Central memory CD8-positive, alpha-beta T cell (primary cell): Measurements from ENCODE around the gene TAS1R1.

ENCODE experiments used
- ATAC-seq: fragments of 150-1000 bp; cut with Tn5 transposase; replicated peaks from 2 replicates; pipeline ENCODE4 v1.10.0; 2022; ENCODE audit warnings: mild to moderate bottlenecking, moderate FRiP score, moderate number of reproducible peaks; ENCODE audit not compliant: poor library complexity, severe bottlenecking; ENCODE audit errors: extremely low read depth
- DNase-seq, 2 donors: peaks; one replicate each; pipeline ENCODE4 v3.0.0; 2021; ENCODE audit warnings: low spot score in 2 of 2
- H3K27ac Mint-ChIP-seq: one replicate; pipeline ENCODE4 v1.8.0; 2022; ENCODE audit warnings: low read depth, mild to moderate bottlenecking, moderate library complexity, mixed read lengths
- H3K27me3 Mint-ChIP-seq: one replicate; pipeline ENCODE4 v1.8.0; 2022; ENCODE audit warnings: mixed read lengths
- H3K36me3 Mint-ChIP-seq: one replicate; pipeline ENCODE4 v1.8.0; 2022; ENCODE audit warnings: mild to moderate bottlenecking, moderate library complexity, mixed read lengths; ENCODE audit not compliant: insufficient read depth
- H3K4me1 Mint-ChIP-seq: one replicate; pipeline ENCODE4 v1.8.0; 2022; ENCODE audit warnings: mixed read lengths
- H3K4me3 Mint-ChIP-seq: one replicate; pipeline ENCODE4 v1.8.0; 2022; ENCODE audit warnings: mild to moderate bottlenecking, moderate library complexity, mixed read lengths
- H3K9me3 Mint-ChIP-seq: one replicate; pipeline ENCODE4 v1.8.0; 2022; ENCODE audit warnings: mixed read lengths

TAS1R1 gene

GRCh38 chr1:6600410-6601048 is 45.4 kb downstream of the TAS1R1 start:
- H3K27me3 Mint-ChIP-seq, result no peaks in the 10 kb centered on the region
- no peaks in the 10 kb centered on the region for H3K9me3 Mint-ChIP-seq
- peak overlapping the region; percentile 93 for H3K27ac Mint-ChIP-seq
- ATAC-seq, result no peak
- DNase-seq, result no peak
- peak overlapping the region; percentile 97 for H3K4me3 Mint-ChIP-seq
- peaks cover 30% of the 10 kb centered on the region for H3K4me1 Mint-ChIP-seq
- H3K36me3 Mint-ChIP-seq, result peaks cover 46% of the 10 kb centered on the region

GRCh38 chr1:6601049-6601922 is 46.2 kb downstream of the TAS1R1 start:
- no peaks in the 10 kb centered on the region for H3K27me3 Mint-ChIP-seq
- H3K9me3 Mint-ChIP-seq, result no peaks in the 10 kb centered on the region
- peak overlapping the region; percentile 93 for H3K27ac Mint-ChIP-seq
- peaks cover 24% of the 10 kb centered on the region for H3K4me1 Mint-ChIP-seq
- peak overlapping the region; percentile 97 for H3K4me3 Mint-ChIP-seq
- DNase-seq, result peak in 1 of 2 donors; percentile 58
- ATAC-seq, result peak; percentile 45
- peaks cover 39% of the 10 kb centered on the region for H3K36me3 Mint-ChIP-seq

- peak overlapping the region; percentile 97 for H3K4me3 Mint-ChIP-seq
- H3K36me3 Mint-ChIP-seq, result peaks cover 32% of the 10 kb centered on the region
- peaks cover 24% of the 10 kb centered on the region for H3K4me1 Mint-ChIP-seq
- no peaks in the 10 kb centered on the region for H3K9me3 Mint-ChIP-seq
- H3K27me3 Mint-ChIP-seq, result no peaks in the 10 kb centered on the region
- ATAC-seq (peak; percentile 20), DNase-seq (no peak)
- no peak overlapping the region for H3K27ac Mint-ChIP-seq
These were observed 47.0 kb downstream of the TAS1R1 start for GRCh38 chr1:6601923-6602668.

GRCh38 chr1:6602669-6603237 is 47.6 kb downstream of the TAS1R1 start, which contains the start of gene KLHL21:
KLHL21 (minus strand) TSS chr1:6602869; CDS start chr1:6602817, 52 bp downstream.
- ATAC-seq, result peak; percentile 61
- Mint-ChIP-seq H3K9me3 (no peaks in the 10 kb centered on the region), H3K27ac (peak within 1 kb of the TSS; percentile 93), H3K36me3 (peaks cover 29% of the 10 kb centered on the region), H3K4me3 (peak within 1 kb of the TSS; percentile 97), H3K4me1 (peaks cover 24% of the 10 kb centered on the region), H3K27me3 (no peaks in the 10 kb centered on the region)
- DNase-seq, result peak; percentile 61 to 72

- Mint-ChIP-seq H3K36me3 (peaks cover 27% of the 10 kb centered on the region), H3K9me3 (no peaks in the 10 kb centered on the region), H3K27ac (peak overlapping the region; percentile 87), H3K27me3 (no peaks in the 10 kb centered on the region), H3K4me1 (peaks cover 24% of the 10 kb centered on the region), H3K4me3 (peak overlapping the region; percentile 97)
- DNase-seq (peak; percentile 52 to 56), ATAC-seq (peak; percentile 49)
These were observed 48.3 kb downstream of the TAS1R1 start for GRCh38 chr1:6603238-6603914.

GRCh38 chr1:6603915-6604558 is 48.9 kb downstream of the TAS1R1 start:
- peak overlapping the region; percentile 87 for H3K27ac Mint-ChIP-seq
- peaks cover 22% of the 10 kb centered on the region for H3K4me1 Mint-ChIP-seq
- ATAC-seq (no peak), DNase-seq (no peak)
- peak overlapping the region; percentile 97 for H3K4me3 Mint-ChIP-seq
- no peaks in the 10 kb centered on the region for H3K27me3 Mint-ChIP-seq
- H3K36me3 Mint-ChIP-seq, result peaks cover 20% of the 10 kb centered on the region
- no peaks in the 10 kb centered on the region for H3K9me3 Mint-ChIP-seq

GRCh38 chr1:6612641-6613360 is 57.7 kb downstream of the TAS1R1 start:
- H3K36me3 Mint-ChIP-seq, result peaks cover 6% of the 10 kb centered on the region
- H3K9me3 Mint-ChIP-seq, result no peaks in the 10 kb centered on the region
- ATAC-seq (peak; percentile 34), DNase-seq (no peak)
- H3K27ac Mint-ChIP-seq, result peak overlapping the region; percentile 89
- peak overlapping the region; percentile 89 for H3K4me3 Mint-ChIP-seq
- H3K27me3 Mint-ChIP-seq, result no peaks in the 10 kb centered on the region
- peaks cover 22% of the 10 kb centered on the region for H3K4me1 Mint-ChIP-seq

- H3K27me3 Mint-ChIP-seq, result no peaks in the 10 kb centered on the region
- peak within 1 kb of the TSS; percentile 89 for H3K27ac Mint-ChIP-seq
- ATAC-seq (peak; percentile 98), DNase-seq (peak; percentile 98 to 99)
- no peaks in the 10 kb centered on the region for H3K9me3 Mint-ChIP-seq
- peak within 1 kb of the TSS; percentile 89 for H3K4me3 Mint-ChIP-seq
- H3K36me3 Mint-ChIP-seq, result peaks cover 6% of the 10 kb centered on the region
- H3K4me1 Mint-ChIP-seq, result peaks cover 22% of the 10 kb centered on the region
These were observed 58.4 kb downstream of the TAS1R1 start, which contains the start of gene PHF13 for GRCh38 chr1:6613361-6614018. PHF13 (plus strand) TSS chr1:6613731; CDS start chr1:6614067, 336 bp downstream.

- Mint-ChIP-seq H3K4me3 (peak overlapping the region; percentile 89), H3K27me3 (no peaks in the 10 kb centered on the region), H3K27ac (no peak overlapping the region), H3K9me3 (no peaks in the 10 kb centered on the region), H3K36me3 (peaks cover 8% of the 10 kb centered on the region), H3K4me1 (peaks cover 22% of the 10 kb centered on the region)
- DNase-seq, result no peak
- ATAC-seq, result no peak
These were observed 59.2 kb downstream of the TAS1R1 start for GRCh38 chr1:6614019-6614928.
